ENCODE measurements around the gene FZD7. TPM values are rescaled to one million over a fixed set of nuclear protein-coding genes. Genes with fewer than 3 reads are reported as not detected.

FZD7 gene
- polyA plus RNA-seq, 1 donor, result 64.1 TPM

DNA sequence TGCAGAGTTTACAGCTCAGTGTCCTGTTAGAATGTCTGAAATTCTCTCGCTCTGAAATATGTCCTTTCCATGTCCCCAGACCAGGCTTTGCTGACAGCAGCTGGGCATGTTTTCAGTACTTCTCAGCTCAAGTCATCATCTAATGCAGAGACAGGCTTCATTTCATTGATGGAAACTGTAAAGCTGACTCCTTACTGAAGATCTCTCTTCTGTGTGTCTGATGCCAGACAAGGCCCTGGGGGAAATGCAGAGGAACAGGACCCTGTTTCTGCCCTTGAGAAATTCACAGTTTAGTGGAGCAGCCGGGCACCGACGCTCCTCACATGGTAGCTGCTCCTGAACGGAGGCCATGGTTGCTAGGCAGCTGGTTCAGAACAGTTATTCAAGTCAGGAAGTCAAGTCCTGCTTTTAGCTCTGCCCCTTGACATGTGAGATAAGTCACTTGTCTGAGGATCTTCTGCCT, 24.6 kb upstream of the FZD7 start:
- DNase-seq, result no peak

DNA sequence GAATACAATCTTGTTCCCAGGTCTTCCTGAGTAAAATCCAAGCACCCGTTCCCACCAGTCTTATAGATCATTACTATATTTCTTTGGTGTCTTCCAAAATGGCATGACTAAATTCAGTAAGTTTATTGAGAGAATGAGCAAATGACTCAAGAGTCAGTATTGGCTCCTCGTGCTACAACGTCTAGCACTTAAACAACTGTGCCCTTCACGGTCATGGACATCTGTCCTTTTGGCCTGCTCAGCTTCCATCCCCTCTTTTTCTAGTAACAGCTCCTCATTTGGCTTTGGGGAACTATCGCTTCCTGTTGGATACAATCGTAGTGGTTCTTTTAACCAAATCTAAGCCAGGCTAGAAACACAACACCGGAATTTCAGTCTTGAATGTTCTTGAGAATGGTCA, 24.1 kb upstream of the FZD7 start:
- DNase-seq, result no peak

DNA sequence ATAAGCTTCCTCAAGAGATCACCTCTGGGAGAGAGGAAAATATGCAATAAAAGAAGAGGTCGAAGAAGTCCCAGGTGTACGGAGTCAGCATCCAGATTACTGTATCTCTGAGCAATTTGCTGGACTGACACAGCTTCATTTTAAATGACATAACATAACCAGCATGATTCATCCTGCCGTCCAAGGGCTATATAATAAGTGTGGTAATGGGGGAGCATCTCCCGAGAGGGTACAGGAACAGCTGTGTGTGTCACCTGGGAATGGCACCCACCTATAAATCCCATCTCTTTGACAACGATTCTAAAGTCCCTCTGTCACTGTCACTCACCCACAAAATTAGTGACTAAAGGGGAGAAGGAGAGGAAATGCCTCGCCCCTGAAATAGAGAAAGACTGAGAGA, 19.3 kb upstream of the FZD7 start:
- DNase-seq, result no peak

DNA sequence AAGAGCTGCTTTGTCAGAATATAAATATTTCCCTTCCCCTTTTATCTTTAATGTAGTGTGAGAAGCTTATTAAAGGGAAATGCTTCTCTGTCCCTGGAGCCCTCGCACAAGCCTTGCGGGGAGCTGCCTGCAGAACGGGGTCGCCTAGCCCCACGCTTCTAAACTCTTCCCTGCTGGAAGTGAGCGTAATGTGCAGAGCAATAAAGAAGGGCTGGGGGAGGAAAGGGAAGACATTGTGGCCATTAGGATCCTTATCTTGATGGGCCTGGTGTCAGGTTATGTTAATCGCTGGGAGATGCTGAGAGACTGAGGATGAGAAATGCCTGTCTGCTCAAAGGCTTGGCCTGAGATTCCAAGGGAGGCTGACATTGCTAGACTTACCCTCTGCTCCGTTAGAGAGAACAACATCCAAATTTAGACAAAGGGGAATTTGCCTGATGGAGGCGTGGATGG, 18.9 kb upstream of the FZD7 start:
- no peak for DNase-seq

DNA sequence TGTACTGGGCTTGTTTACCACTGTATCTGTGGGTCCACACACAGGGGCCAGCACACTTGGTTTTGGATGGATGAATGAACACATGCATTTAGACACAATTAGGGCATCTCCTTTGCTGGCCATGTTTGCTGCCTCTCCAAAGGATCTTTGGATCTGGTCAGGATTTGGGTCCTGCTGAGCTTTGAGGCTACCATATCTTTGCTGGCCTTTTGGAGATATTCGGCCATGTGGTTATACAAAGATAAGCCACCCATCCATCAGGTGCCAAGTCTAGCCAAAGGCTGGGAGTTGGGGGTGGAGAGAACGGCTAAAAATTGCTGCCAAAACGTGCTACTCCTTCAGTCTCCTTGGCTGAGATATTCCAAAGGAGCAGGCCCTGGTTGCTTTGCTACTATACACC, 18.2 kb upstream of the FZD7 start:
- no peak for DNase-seq

DNA sequence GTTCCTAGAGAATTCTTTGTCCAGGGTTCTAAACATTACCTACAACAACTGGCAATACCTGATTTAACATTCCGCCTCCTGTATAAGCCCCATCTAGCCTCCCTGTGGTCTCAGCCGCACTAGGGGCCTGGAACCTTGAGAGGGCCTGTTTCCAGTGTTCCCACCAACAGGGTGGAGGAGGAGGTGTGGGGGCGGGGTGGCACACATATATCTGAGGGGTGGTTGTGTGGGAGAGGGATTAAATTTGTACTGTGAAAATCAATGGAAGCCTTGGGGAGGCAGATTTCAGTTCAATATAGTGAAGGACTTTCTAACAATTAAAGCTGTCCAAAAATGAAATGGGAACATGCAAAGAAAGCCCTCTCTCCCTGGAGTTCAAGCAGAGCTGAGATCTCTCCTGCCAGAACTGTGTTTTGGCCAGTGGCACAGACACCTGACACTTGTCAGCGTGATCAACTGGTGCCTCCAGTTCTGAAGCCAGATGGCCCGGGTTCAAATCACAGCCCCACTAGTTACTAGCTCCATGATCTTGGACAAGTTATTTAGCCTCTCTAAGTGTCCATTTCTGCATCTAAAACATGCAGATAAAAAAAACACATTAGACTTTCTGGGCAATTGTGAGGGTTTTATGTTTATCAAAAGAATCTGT, 17.0 kb upstream of the FZD7 start:
- no peak for DNase-seq

DNA sequence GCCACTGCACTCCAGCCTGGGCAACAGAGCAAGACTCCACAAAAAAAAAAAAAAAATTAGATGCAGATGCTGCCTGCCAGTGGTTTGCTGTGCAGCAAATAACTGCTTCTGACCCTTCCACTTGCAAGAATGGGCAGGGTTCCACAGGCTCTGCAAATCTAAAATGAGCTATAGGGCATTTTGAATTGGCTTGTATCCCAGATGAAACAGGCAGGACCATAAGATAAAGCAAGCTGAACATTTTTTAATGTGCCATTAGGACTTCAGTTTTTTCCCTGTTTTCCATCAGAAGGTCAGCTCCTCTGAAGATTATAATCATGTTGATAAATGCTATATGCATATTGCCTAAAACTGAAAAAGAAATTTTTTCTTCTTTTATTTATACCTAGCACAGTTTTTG, 15.7 kb upstream of the FZD7 start:
- no peak for DNase-seq

DNA sequence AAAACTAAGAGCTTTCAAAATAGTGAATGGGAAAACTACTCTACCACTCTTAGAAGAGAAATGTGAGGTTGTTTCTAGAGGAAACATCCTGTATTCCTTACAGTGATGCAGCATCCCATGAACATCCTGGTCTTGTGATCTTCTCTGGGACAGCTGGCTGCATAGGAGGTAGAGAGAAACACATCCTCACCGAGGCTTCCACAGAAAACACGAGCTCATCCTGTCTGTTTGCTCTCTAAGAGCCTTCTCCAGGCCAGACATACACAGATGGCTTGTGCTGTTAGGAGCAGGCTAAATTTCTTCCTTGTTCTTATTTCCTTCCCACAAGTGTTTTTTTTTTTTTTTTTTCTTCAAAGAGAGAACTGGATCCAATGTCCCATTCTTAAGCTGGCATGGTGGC, 14.7 kb upstream of the FZD7 start:
- no peak for DNase-seq

DNA sequence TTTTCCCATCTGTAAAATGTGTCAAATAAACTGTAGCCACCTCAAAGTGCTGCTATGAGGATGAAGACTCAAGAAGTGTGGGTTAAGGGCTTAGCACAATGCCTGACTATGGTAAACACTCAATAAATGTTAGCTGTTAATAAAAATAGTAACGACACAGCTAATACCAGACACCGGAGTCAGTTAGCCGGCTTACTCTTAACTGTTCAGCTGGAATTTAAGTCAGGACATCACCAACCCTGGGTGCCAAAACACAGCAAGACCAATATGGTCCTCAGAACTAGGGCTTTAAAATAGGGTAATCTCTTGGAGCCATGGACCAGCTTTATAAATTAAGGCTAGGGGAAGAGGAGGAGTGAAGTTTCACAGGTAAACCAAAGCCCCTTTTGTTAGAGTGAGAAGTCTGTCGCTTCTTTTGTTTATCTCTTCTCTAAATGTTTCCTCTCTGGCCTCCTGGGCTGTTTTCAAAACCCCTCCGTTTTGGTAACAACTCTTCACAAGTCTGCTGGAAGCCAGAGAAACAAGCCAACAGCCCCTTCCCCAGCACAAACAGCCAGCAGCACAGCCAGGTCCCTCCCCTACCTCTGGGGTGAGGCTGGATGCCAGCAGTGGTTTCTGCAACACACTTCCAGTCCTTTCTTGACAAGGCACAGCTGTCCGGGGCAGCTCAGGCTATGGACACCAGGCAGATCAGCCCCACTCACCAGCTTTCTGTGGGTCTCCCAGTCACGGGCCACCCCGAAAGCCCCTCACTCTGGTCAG, 13.8 kb upstream of the FZD7 start:
- DNase-seq, result no peak

DNA sequence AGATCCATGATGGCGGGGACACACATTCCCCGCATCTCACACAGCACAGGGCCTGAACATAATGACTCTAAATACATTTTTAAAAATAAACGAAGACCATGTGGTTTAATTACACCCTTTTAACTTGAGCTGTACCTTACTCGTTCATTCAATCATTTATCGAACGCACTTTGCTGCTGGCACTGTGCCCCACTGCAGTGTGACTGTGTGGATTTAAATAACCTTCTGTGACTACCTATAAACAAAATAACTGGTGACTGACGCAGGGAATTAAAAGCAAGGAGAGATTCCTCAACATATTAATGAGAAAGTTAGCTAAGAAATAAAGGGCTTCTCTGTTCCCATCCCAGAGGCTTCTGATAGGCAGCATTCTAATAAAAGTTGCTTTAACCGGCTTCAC, 10.9 kb upstream of the FZD7 start:
- no peak for DNase-seq

DNA sequence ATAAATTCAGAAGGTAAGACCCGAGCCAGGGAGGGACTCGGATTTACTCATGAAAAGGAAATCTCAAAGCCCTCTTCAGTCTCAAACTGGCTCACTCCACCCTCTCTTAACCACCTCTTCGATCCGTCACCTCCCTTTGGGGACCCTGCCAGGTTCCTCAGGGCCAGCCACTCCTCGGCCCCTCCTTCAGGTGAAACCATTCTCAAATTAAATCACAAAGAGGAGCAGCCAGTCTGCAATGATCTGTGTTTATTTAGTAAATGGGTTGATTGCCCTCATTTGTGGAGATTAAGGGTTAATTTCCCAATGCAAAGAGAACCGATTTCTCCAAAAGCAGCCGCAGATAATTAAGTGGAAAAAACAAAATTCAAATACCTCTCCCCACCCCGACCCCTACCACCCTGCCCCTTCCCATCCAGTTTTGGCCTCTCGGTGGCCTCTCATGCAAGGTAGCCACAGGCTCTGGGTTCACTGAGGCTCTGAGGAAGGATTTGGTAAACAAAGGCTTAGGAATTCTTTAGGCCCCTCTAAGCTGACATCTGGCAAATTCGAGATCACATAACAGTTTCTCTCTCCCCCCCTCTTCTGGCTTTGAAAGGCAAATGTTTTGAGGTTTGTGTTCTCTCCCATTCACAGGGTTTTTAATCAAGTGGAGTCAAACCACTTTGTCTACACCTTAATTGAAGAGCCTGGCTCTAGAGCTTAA, 10.3 kb upstream of the FZD7 start:
- DNase-seq, result no peak

DNA sequence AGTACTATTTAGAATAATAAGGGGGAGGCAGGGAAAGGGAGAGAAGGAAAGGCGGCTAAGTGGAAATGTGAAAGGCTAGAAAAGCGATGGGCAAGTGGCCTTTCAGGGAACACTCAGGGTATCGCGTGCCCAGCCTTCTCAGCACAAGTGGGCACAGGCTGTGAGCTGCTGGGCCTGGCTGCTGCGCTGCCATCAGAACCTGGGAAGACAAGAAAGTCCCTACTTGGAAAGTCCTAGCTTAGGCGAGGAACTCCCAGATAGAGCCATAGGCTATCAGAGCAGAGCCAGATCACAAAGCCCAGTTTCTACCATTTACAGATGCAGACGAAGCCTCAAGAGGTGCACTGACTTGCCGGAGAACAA, 9.8 kb upstream of the FZD7 start:
- DNase-seq, result no peak

DNA sequence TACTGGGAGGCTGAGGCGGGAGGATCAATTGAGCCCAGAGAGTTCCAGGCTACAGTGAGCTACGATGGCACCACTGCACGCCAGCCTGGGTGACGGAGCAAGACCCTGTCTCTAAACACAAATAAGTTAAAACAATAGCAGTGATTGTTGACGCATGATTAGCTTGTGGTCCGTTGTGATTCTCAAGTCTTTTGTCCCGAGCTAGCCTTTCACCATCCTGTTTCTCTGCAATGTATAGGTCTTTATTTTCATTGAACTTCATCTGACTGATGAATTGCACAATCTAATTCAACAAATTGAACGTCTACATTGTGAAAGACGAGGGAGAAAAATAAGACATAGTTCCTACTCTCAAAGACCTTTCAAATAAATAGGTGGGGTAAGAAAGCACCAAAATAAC, 8.8 kb upstream of the FZD7 start:
- DNase-seq, result no peak

DNA sequence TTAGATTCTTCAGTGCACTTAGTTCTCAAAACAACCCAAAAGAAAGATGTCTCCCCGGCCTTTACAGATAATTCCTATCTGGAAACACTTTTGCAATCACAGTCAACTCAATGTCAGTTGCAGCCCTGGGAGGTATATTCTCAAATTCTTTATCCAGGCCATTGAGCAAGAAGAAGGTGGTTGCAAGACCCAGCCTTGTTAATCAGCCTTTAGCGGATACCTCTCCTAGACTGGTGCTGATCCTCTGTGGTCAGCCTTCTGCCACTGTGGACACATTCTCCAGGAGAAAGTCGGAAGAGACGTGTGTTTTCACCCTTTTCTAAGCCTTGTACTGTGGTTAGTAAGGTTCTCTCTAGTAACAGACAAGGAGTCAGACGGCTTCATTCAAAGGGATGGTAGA, 7.8 kb upstream of the FZD7 start:
- no peak for DNase-seq

DNA sequence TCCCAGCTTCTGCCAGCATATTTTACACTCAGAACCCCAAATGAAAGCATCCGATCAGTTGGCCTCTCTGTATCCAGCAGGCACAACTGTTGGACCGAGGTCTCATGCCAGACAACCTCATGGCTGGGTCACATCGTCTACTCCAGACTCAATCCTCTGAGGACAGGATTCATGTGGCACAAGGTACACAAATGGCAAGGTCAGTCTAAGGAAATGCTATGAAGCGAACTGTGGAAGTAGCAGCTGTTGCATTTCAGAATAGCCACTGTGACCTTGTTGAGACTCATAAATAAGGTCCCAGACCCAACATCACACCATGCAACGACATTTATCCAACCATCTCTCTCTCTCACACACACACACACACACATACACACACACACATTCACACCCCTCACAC, 7.1 kb upstream of the FZD7 start:
- no peak for DNase-seq

DNA sequence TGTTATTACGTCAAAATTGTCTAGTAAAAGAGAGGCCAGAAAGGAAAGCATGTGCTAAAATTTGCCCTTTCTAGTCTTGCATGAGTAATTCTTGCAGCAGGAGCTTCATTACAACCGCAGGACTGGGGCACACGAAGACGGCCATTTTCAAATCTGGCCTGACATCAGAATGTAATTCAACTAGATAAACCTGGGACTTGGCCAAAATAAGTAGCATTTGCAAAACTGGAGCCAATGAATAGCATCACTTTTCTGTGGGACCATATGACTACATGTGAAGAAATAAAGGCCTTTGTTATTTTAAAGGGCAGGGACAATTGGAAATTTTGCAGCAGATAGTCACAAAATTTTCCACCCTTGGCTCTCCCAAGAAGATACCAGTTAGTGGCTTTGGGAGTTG, 3.0 kb upstream of the FZD7 start:
- DNase-seq, result no peak

DNA sequence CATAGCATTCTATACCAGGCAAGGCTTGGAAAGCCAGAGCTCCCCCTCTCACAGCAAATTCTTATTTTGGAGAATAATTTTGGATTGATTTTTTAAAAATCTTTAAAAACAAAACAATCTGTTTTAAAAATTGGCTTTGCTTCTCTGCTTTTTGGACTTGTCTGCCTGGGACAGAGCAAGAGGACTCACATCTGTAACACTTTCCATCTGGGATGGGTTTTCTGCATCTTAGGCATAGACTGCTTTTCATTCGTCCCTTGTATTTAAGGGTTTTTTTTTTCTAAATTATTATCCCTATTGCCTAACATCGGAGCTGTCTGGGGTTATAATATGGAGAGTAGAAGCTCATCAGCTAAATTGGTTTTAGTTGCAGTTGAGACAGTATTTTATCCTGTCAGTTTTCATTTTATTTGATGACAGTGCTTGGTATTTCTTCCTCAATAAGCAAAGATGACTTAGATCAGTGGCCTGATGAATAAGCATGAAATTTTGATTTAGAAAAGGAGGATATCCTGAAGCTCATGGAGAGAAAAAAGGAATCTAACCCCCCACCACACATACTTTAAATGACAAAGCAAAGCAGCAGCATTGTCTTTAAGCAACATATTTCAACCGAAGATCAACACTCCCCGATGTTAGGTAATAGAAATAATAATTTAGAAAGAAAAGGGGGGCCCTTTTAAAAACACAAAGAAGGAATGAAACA, 2.3 kb upstream of the FZD7 start:
- DNase-seq, result no peak

DNA sequence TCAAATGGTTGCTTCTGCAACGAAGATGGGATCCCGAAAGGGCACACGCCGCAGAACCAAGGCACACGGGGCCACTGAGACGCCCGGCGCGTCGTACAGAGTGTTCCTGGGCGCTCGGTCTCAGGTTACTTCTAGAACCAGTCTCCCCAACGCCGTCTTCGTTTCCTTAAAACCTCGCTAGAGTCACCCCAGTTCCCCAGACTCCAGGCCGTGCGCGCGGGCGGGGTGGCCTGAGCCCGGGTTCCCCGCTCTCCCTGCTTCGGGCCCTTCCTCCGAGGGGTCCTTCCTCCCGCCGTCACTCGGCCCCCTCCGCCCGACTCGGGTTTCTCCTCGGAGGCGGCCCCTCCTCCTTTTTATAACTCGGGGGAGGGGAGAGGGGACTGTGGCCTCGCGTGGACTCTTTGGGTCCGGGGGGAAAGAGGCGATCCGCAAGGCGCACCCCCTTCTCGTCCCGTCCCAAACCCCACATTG, 774 bp upstream of the FZD7 start:
- peak; percentile 83 for DNase-seq

DNA sequence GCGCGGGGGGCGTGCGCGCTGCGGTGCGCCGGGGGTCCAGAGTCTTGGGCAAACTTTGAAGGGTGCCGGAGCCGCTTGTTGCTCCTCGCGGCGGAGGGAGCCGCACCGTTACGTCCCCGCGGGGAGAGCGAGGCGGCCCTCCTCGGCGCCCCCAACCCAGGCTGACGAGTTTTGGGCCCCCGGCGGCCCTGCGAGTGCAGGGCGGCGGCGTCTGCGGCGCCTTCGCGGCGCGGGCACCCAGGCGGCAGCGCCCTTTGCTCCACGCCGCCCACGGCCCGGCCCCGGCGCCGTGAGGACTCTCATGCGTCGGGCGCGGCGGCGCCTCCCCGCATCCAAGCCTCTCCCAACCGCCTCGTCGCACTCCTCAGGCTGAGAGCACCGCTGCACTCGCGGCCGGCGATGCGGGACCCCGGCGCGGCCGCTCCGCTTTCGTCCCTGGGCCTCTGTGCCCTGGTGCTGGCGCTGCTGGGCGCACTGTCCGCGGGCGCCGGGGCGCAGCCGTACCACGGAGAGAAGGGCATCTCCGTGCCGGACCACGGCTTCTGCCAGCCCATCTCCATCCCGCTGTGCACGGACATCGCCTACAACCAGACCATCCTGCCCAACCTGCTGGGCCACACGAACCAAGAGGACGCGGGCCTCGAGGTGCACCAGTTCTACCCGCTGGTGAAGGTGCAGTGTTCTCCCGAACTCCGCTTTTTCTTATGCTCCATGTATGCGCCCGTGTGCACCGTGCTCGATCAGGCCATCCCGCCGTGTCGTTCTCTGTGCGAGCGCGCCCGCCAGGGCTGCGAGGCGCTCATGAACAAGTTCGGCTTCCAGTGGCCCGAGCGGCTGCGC, 814 bp downstream of the FZD7 start:
- DNase-seq, result no peak

DNA sequence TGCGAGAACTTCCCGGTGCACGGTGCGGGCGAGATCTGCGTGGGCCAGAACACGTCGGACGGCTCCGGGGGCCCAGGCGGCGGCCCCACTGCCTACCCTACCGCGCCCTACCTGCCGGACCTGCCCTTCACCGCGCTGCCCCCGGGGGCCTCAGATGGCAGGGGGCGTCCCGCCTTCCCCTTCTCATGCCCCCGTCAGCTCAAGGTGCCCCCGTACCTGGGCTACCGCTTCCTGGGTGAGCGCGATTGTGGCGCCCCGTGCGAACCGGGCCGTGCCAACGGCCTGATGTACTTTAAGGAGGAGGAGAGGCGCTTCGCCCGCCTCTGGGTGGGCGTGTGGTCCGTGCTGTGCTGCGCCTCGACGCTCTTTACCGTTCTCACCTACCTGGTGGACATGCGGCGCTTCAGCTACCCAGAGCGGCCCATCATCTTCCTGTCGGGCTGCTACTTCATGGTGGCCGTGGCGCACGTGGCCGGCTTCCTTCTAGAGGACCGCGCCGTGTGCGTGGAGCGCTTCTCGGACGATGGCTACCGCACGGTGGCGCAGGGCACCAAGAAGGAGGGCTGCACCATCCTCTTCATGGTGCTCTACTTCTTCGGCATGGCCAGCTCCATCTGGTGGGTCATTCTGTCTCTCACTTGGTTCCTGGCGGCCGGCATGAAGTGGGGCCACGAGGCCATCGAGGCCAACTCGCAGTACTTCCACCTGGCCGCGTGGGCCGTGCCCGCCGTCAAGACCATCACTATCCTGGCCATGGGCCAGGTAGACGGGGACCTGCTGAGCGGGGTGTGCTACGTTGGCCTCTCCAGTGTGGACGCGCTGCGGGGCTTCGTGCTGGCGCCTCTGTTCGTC, 1.7 kb downstream of the FZD7 start:
- peak; percentile 68 for DNase-seq

DNA sequence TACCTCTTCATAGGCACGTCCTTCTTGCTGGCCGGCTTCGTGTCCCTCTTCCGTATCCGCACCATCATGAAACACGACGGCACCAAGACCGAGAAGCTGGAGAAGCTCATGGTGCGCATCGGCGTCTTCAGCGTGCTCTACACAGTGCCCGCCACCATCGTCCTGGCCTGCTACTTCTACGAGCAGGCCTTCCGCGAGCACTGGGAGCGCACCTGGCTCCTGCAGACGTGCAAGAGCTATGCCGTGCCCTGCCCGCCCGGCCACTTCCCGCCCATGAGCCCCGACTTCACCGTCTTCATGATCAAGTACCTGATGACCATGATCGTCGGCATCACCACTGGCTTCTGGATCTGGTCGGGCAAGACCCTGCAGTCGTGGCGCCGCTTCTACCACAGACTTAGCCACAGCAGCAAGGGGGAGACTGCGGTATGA, 2.3 kb downstream of the FZD7 start:
- no peak for DNase-seq
